IMR-90 (cell line): ENCODE data around the gene MAU2. TPM values are rescaled to one million over a fixed set of nuclear protein-coding genes. Genes with fewer than 3 reads are reported as not detected.

ENCODE experiments used
- polyA plus RNA-seq, 3 experiments: library from polyadenylated mRNA; depleted of rRNA; stranded (reverse); fragments of >200 nt; gene quantifications; 2 replicates each; pipeline ENCODE4 v1.2.3, GENCODE V29; 2012; ENCODE audit warnings: low replicate concordance in 1 of 3
- total RNA-seq: library from RNA; depleted of rRNA; stranded (reverse); fragments of >200 nt; gene quantifications from 2 replicates; pipeline ENCODE4 v1.2.3, GENCODE V29; 2012; rRNA removed

Gene MAU2
- total and polyA plus RNA-seq, 2 of the 4 experiments (the other 2 are of a cell fraction) = 24.6 to 31.1 TPM

Other genes starting within 250 kb of the MAU2 start
- 11.1 TPM in 2 replicates for gene TMEM161A, start 182.4 kb upstream of the MAU2 start, total RNA-seq
- 34.8 and 45.9 TPM in 2 replicates for gene TMEM161A, start 182.4 kb upstream of the MAU2 start, polyA plus RNA-seq (2012; rRNA removed)
- under 0.01 and 0.18 TPM in 2 replicates for gene MEF2B, start 150.6 kb upstream of the MAU2 start, total RNA-seq
- gene MEF2B, start 150.6 kb upstream of the MAU2 start, polyA plus RNA-seq (2012; rRNA removed) = 0.80 and 0.94 TPM in 2 replicates
- gene BORCS8, start 128.7 kb upstream of the MAU2 start, total RNA-seq = 14.7 and 16.7 TPM in 2 replicates
- 33.9 and 40.3 TPM in 2 replicates for gene BORCS8, start 128.7 kb upstream of the MAU2 start, polyA plus RNA-seq (2012; rRNA removed)
- gene RFXANK, start 128.6 kb upstream of the MAU2 start, total RNA-seq = 61.4 and 68.3 TPM in 2 replicates
- gene RFXANK, start 128.6 kb upstream of the MAU2 start, polyA plus RNA-seq (2012; rRNA removed) = 97.8 and 109 TPM in 2 replicates
- gene NR2C2AP, start 117.4 kb upstream of the MAU2 start, total RNA-seq = 5.4 and 6.9 TPM in 2 replicates
- 9.0 and 9.6 TPM in 2 replicates for gene NR2C2AP, start 117.4 kb upstream of the MAU2 start, polyA plus RNA-seq (2012; rRNA removed)
- not detected in 2 replicates for gene NCAN, start 108.9 kb upstream of the MAU2 start, total RNA-seq
- gene NCAN, start 108.9 kb upstream of the MAU2 start, polyA plus RNA-seq (2012; rRNA removed) = not detected in 2 replicates
- under 0.01 and 0.18 TPM in 2 replicates for gene TM6SF2, start 47.5 kb upstream of the MAU2 start, total RNA-seq
- 0.97 and 1.1 TPM in 2 replicates for gene TM6SF2, start 47.5 kb upstream of the MAU2 start, polyA plus RNA-seq (2012; rRNA removed)
- 35.8 and 38.3 TPM in 2 replicates for gene SUGP1, start 320 bp upstream of the MAU2 start, total RNA-seq
- gene SUGP1, start 320 bp upstream of the MAU2 start, polyA plus RNA-seq (2012; rRNA removed) = 33.2 and 38.6 TPM in 2 replicates
- 23.5 and 32.8 TPM in 2 replicates for gene GATAD2A, start 84.8 kb downstream of the MAU2 start, total RNA-seq
- gene GATAD2A, start 84.8 kb downstream of the MAU2 start, polyA plus RNA-seq (2012; rRNA removed) = 33.2 and 44.3 TPM in 2 replicates
- gene TSSK6, start 194.7 kb downstream of the MAU2 start, total RNA-seq = 0.56 and 1.3 TPM in 2 replicates
- 2.0 and 2.2 TPM in 2 replicates for gene TSSK6, start 194.7 kb downstream of the MAU2 start, polyA plus RNA-seq (2012; rRNA removed)
- gene NDUFA13, start 195.4 kb downstream of the MAU2 start, total RNA-seq = 30.6 and 33.6 TPM in 2 replicates
- gene NDUFA13, start 195.4 kb downstream of the MAU2 start, polyA plus RNA-seq (2012; rRNA removed) = 667 and 912 TPM in 2 replicates
- 0.56 and 0.72 TPM in 2 replicates for gene YJEFN3, start 208.1 kb downstream of the MAU2 start, total RNA-seq
- 4.0 and 4.8 TPM in 2 replicates for gene YJEFN3, start 208.1 kb downstream of the MAU2 start, polyA plus RNA-seq (2012; rRNA removed)
- gene CILP2, start 217.4 kb downstream of the MAU2 start, total RNA-seq = 0.18 and 0.28 TPM in 2 replicates
- 0.87 and 0.96 TPM in 2 replicates for gene CILP2, start 217.4 kb downstream of the MAU2 start, polyA plus RNA-seq (2012; rRNA removed)